ENCODE measurements around the gene FRMD1. TPM values are rescaled to one million over a fixed set of nuclear protein-coding genes. Genes with fewer than 3 reads are reported as not detected.

FRMD1 gene
- total RNA-seq, 1 experiment from 2014 or later, result not detected

DNA sequence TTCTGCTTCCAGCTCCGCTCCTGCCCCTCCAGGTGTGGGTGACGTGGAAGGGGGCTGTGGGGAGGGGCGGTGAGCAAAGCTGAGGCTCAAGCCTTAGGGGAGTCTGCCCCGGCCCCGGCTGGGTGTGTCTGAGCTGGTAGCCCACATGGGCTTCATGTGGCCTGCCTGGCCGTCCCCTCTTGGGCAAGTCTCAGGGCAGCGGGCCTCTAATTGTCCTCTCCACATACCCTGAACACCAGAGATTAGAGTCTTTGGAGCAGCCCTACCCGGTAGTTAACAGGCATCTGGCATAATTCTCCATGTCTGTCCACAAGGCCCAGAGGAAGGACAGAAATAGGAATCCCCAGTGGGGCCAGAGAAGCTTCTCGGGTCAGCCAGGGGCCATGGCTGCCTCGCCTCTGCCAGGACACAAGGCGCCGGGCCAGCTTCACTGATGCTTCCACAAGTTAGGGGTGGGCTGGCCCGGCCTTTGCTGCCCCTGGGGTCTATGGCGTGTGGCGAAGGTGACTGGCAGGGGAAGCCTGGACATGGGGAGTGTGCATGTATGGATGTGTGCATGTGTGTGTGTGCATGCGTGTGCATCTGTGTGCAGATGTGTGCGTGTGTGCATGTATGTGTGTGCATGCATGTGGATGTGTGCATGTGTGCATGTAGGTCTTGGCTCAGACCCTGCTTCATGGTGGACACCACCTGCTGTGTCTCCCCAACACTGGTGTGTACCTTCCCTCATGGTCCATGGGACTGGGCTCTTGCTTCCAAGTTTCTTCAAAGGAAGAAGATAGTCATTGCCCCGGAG lies 24.0 kb downstream of the FRMD1 start (continued):
- no peak for TF ChIP-seq RAD21 (IDR thresholded peaks at IDR 0.05; ENCODE audit: low read depth)
- no peak for TF ChIP-seq ATF3 (IDR thresholded peaks at IDR 0.05)
- no peak for TF ChIP-seq ELF1 (IDR thresholded peaks at IDR 0.05; ENCODE audit: borderline replicate concordance, low read depth)
- TF ChIP-seq SP1 (IDR thresholded peaks at IDR 0.05; ENCODE audit: low read depth), result no peak
- no peak for TF ChIP-seq TCF7L2 (IDR thresholded peaks at IDR 0.05; ENCODE audit: borderline replicate concordance, extremely low read depth, insufficient read depth, insufficient read length)
- no peak for TF ChIP-seq JUND (IDR thresholded peaks at IDR 0.05)

DNA sequence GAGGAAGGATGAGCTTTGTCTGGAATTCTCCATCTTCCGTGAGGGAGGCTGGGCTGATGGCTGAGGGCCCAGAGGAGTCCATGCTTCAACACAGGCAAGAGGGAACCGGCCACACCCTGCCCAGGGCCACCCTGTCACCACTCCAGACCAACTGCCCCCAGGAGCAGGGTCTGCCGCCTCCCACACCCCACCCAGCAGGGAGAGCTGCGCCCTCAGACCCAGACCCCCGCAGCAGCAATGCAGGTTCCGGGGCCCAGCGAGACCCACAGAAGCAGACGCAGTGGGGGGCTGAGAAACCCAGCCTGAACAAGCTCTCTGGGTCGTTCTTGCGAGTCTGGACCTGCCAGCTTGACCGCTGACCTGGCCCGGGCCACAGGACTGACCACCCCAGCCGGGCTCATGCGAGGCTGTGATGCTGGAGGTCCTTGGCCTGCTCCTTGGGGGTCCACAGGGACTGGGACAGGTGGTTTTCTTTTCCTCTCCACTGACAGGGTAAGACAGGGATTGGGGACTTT lies 25.0 kb downstream of the FRMD1 start:
- TF ChIP-seq, protein P1, sequence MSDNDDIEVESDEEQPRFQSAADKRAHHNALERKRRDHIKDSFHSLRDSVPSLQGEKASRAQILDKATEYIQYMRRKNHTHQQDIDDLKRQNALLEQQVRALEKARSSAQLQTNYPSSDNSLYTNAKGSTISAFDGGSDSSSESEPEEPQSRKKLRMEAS (IDR thresholded peaks at IDR 0.05), result no peak
- no peak for TF ChIP-seq EGR1 (IDR thresholded peaks at IDR 0.05; ENCODE audit: low read depth)
- TF ChIP-seq POLR2AphosphoS5 (IDR thresholded peaks at IDR 0.05; ENCODE audit: low read depth, low read length), result no peak
- TF ChIP-seq, protein P2, sequence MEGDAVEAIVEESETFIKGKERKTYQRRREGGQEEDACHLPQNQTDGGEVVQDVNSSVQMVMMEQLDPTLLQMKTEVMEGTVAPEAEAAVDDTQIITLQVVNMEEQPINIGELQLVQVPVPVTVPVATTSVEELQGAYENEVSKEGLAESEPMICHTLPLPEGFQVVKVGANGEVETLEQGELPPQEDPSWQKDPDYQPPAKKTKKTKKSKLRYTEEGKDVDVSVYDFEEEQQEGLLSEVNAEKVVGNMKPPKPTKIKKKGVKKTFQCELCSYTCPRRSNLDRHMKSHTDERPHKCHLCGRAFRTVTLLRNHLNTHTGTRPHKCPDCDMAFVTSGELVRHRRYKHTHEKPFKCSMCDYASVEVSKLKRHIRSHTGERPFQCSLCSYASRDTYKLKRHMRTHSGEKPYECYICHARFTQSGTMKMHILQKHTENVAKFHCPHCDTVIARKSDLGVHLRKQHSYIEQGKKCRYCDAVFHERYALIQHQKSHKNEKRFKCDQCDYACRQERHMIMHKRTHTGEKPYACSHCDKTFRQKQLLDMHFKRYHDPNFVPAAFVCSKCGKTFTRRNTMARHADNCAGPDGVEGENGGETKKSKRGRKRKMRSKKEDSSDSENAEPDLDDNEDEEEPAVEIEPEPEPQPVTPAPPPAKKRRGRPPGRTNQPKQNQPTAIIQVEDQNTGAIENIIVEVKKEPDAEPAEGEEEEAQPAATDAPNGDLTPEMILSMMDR (IDR thresholded peaks at IDR 0.05 in 2 of 3, conservative IDR thresholded peaks at IDR 0.05 in 1 of 3; ENCODE audit: borderline replicate concordance in 1 of 3, insufficient read depth in 1 of 3, low read depth in 2 of 3, low read length in 2 of 3), result no peak
- no peak for TF ChIP-seq POLR2A (IDR thresholded peaks at IDR 0.05; ENCODE audit: borderline replicate concordance, extremely low read depth, insufficient read depth, insufficient read length)
- TF ChIP-seq RAD21 (IDR thresholded peaks at IDR 0.05; ENCODE audit: low read depth), result no peak
- TF ChIP-seq EZH2 (IDR thresholded peaks at IDR 0.05), result no peak
- TF ChIP-seq ELF1 (IDR thresholded peaks at IDR 0.05; ENCODE audit: borderline replicate concordance, low read depth), result no peak
- TF ChIP-seq, protein P3, sequence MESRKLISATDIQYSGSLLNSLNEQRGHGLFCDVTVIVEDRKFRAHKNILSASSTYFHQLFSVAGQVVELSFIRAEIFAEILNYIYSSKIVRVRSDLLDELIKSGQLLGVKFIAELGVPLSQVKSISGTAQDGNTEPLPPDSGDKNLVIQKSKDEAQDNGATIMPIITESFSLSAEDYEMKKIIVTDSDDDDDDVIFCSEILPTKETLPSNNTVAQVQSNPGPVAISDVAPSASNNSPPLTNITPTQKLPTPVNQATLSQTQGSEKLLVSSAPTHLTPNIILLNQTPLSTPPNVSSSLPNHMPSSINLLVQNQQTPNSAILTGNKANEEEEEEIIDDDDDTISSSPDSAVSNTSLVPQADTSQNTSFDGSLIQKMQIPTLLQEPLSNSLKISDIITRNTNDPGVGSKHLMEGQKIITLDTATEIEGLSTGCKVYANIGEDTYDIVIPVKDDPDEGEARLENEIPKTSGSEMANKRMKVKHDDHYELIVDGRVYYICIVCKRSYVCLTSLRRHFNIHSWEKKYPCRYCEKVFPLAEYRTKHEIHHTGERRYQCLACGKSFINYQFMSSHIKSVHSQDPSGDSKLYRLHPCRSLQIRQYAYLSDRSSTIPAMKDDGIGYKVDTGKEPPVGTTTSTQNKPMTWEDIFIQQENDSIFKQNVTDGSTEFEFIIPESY (IDR thresholded peaks at IDR 0.05; ENCODE audit: extremely low read depth, insufficient replicate concordance, low read length), result no peak
- TF ChIP-seq YY1 (IDR thresholded peaks at IDR 0.05; ENCODE audit: extremely low read depth, insufficient replicate concordance, low read depth, low read length), result no peak

More for the DNA sequence above, 25.0 kb downstream of the FRMD1 start:
- RAD21 ChIA-PET (ENCODE audit: low non-redundant PET in 1 of 2, low total read pairs in 2 of 2, uncharacterized antibody in 2 of 2, unreplicated experiment in 2 of 2), result no interaction called here
- Histone ChIP-seq H3K9ac (ENCODE audit: low read length) (no peak overlapping the region), H3K4me3 (replicated peaks in 1 of 2; ENCODE audit: low read depth in 1 of 2, low read length in 2 of 2) (no peak overlapping the region), H4K20me1 (ENCODE audit: insufficient read depth) (no peaks in the 10 kb centered on the region), H3K9me3 (ENCODE audit: control insufficient read depth in 1 of 2, insufficient read depth in 1 of 2, low read depth in 1 of 2, low read length in 2 of 2) (no peaks in the 10 kb centered on the region), H3K4me1 (ENCODE audit: control insufficient read depth in 1 of 2, insufficient read depth in 2 of 2, low read length in 2 of 2) (peaks cover 0 to 4% of the 10 kb centered on the region in 2 experiments; a peak in 1 of 4 replicates), H3K9me2 (ENCODE audit: insufficient read depth) (no peaks in the 10 kb centered on the region), H3K27me3 (ENCODE audit: insufficient read depth, low read length) (no peaks in the 10 kb centered on the region), H3K79me2 (ENCODE audit: insufficient read depth, low read length) (no peaks in the 10 kb centered on the region), H3K36me3 (ENCODE audit: control insufficient read depth in 1 of 2, insufficient read depth in 2 of 2, low read length in 2 of 2) (no peaks in the 10 kb centered on the region), H2AFZ (ENCODE audit: low read depth, low read length, poor library complexity, severe bottlenecking) (no peak overlapping the region), H3K4me2 (ENCODE audit: low read length) (no peak overlapping the region), H3K27ac (ENCODE audit: low read depth, low read length) (no peak overlapping the region)
- POLR2A ChIA-PET, result no interaction called here
- ATAC-seq, result no peak
- no peak for DNase-seq (ENCODE audit: low read depth, low spot score)
- intact Hi-C loops (cut with micrococcal nuclease), result loop anchor here (2.0 kb wide), 1 partner anchor 145 kb away; no protein-coding TSS in a partner anchor
- CTCF ChIA-PET, result no interaction called here
- no TSS peak for BruUV-seq (replicated peaks)

Data from HCT116 (cell line).